ENCODE results near the gene EEFSEC.

DNA sequence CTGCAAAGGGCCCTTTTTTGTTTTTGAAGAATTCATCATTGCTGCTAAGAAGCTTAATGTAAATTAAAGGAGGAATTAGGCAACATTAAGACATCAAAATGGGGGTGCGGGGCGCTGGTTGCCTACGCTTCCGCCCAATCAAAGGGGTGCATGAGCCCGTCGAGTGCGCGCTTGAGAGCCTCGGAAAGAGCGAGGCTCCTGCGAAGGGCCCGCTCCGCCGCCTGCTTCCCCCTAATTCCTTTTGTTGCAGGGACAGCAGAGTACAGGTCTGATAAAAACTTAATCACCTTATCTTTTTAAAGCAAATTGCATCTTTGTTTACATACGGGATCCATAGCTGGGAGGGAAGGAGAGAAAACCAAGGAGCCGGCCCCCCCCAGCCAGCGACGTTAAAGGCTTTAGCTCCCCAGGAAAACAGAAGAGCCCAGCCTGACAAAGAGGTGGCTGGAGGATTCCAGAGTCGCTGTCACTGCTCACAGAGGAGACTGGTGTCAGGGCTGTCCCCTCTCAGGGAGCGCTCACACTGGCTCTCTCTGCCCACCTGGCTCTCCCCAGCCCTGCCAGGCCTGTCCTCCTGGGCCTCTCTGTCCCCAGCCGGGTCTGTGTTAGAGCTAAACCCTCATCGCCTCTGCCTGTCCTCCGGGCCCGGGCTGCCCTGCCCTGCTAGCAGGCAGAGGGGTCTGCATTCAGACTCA, 246.1 kb downstream of the EEFSEC start:
- TF ChIP-seq CBX8 (IDR thresholded peaks at IDR 0.05; ENCODE audit: borderline replicate concordance, low read depth, low read length): no peak
- TF ChIP-seq JUND (IDR thresholded peaks at IDR 0.05; ENCODE audit: low read length): no peak
- TF ChIP-seq TAF1 (IDR thresholded peaks at IDR 0.05; ENCODE audit: low read depth, low read length): no peak
